Stimulated activated CD8-positive, alpha-beta memory T cell treated with anti-CD3 and anti-CD28 coated beads, Interleukin-7, amount 100 ng/mL, for 1 hour (primary cell): Measurements from ENCODE around the gene NCLN.
A peak's percentile ranks its signal among the peaks of the same experiment; 100 is the strongest.
"Not testable (repeated sequence)": the region's sequence is repeated elsewhere in the genome, so short reads cannot be mapped to it uniquely, and the experiment has no call there.

ENCODE experiments used
- DNase-seq, 2 donors: peaks; one replicate each; pipeline ENCODE4 v3.0.0-alpha.2; 2020; ENCODE audit warnings: low read depth in 2 of 2

NCLN gene

DNA sequence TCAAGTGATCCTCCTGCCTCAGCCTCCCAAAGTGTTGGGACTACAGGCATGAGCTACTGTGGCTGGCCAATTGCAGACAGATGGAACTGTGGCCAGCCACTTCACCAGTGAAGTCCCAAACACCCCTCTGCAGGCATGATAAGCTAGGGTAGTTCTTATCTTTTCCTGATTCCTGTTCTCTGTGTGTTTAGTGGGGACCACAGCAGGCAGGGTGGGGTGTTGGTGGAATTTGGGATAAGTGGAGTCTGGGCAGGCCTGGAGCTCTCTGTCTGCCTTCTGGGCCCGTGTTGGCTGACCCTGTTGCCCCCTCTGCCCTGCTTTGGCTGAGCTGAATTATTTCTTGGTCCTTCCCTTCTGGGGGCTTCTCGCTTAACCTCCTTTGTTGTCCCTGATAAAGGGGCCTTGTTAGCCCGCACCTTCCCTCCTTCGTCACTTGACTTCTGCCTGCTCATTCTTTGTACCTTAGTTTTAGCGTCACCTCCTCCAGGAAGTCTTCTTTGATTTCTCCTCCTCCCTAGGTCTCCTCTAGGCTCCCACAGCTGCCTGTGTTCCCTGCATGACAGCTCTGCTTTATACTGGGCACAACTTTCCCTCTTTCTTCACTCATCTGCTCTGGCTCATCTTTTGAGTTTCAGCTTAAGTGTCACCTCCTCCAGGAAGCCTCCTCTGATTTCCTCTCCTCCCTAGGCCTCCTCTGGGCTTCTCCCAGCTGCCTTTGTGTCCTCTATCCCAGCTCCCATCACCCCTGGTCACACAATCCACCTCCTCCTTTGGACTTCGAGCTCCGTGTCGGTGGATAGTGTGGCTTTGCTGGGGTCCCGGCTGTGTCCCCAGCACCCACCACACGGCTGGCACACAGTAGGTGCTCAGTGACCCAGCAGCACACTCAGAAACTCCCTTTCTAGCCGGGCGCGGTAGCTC lies 1.7 kb upstream of the NCLN start:
- DNase-seq, result no peak

DNA sequence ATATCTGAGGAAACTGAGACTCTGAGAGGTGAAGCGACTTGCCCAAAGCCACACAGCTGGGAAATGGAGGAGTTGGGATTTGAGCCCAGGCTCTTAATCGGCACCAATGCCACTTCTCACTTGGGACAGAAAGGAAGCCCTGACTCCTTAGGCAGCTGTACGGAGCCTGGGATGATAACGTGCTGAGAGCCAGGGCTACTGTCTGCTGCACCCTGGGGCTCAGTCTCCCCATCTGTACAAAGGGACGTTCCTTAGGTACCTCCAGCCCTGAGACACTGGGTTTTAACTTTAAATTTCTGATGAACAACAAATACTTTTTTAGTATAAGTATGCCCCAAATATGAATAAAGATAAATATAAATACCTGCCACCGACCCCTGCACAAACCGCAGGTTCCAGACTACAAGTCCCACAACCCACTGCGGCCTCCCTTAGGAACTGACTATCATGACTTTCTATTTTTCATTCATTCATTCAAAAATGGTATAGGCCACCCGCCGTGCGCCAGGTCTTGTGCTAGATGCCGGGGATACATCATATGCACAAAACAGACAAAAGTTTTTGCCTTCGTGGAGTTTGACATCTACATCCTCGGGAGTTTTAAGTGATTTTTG lies 776 bp upstream of the NCLN start:
- DNase-seq, result peak in 1 of 2 donors; percentile 41

DNA sequence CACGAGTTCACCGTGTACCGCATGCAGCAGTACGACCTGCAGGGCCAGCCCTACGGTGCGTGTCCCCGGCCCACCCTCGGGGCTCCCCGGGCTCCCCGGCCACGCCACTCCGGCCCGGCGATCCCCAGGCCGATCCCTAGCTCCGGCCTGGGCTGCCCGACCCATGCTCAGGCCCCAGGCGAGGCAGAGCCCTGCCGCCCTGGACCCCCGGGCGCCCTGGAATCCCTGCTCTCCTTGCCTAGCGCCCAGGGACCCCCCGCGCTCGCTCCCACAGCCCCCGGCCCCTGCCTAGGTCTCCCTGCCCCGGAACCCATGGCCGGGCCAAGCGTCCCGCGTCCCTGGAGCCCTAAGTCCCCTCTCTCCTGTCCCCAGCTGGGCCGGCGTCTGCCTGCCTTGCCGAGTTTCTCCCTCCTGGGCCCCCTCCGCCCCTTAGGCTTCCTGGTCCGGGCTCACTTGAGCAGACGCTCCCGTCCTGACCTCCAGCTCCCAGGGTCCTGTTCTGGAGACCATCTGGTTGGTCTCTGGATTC lies 494 bp downstream of the NCLN start:
- no peak for DNase-seq

DNA sequence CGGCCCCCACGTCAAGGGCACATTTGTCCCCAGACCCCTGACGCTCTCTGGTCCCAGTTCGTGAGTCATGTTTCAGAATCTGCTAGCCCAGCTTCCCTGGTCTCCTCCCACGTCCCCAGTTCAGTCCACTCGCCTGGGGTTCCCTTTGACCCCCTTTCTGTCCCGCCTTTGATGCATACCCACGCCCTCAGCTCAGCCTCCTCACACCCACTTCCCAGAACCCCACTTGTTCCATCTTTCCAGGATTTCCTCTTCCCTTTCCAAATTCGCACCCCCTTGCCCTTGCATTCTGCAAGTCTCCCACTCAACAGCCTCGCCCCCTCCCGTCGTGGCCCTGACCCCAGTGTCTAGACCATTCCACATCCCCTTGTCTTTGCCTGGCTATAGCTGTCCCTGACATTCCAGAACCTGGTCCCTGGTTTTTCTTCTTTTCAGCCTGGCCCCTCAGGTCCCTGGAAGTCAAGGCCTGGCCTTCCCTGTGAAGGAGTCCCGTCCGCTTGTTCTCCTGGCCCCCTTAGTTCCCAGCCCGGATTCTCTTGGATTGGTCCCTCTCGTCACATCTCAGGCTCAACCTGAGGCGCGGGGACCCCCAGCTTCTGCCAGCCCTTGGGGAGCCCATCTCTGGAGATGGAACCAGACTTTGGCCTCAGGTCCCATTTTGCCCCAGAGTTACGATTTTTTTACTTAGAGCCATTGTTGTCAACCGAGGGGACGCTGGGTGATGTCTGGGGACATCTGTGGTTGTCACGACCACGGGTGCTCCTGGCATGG lies 1.3 kb downstream of the NCLN start:
- DNase-seq, result no peak

DNA sequence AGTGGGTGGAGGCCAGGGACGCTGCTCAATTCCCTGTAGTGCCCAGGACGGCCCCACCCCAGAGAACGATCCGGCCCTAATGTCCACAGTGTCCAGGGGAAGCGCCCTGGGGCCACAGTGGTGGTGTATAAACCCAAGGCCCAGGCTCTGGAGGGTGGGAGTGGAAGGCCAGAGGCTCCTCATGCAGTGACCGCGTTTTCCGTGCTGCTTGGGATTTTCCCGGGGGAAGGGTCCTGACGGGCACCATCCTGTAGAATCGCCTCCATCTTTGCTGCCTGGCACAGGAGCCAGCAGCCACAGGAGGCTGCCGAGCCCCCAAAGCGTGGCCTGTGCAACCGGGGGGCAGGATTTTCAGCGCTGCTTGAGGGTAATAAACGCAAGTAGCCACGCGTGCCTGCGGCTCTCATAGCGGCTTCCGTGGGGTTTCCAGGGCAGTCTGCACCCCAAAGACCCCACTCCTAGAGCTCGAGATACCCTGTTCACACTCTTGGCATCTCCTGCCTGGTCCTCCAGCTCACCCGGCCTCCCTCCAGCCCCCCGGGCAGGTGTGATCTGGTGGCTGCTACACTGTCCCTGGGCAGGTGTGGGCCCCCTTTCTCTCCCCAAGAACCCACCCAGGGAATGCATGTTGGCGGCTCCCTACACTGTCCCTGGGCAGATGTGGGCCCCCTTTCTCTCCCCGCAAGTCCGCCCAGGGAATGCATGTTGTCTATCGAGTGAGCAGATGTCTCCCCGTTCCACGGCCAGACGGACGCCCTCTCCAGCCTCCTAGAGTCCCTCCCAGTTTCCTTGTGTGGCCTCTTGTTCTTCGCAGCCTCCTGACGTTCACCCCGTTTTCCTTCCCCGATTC lies 2.2 kb downstream of the NCLN start:
- no peak for DNase-seq

DNA sequence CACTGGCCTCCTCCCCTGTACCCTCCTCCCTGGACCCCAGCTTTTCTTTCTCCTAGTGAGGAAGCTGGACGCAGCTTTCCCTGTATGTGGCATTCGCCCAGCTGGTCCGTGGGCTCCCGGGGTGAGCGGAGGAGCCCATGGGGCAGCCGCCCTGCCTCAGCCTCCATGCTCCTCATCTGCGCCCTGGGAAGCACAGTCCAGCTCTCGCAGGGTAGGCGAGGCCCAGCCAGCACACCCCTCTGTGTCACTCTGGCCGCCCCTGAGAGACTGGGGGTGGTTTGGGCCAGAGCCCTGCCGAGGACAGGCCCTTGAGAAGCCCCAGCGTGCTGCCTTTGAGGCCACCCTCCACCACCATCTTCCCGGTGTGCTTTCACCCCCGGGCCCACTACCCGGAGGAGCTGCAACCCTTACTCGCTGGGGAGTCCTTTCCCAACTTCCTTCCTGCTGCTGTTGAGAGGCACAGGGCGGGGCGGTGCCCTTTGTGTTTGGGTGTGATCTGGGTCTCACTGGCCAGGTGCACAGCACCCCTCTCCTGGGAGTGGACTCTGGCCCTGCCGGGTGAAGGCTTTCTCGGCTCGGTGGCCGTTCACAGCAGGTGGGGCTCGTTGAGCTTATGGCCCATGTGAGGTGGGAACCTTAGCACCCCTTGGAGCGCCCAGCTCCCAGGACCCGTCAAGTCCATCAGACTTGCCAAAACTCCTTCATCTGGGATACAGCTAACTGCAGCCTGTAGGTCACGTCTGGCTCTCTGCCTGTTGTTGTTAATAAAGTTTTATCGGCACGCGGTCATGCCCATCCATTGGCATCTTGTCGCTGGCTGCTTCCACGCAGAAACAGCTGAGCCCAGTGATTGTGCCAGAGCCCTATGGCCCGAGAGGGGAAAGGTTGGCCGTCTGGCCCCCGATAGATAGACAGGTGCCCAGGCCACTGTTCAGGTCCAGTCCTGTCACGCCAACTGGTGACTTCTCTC lies 3.2 kb downstream of the NCLN start:
- no peak for DNase-seq

DNA sequence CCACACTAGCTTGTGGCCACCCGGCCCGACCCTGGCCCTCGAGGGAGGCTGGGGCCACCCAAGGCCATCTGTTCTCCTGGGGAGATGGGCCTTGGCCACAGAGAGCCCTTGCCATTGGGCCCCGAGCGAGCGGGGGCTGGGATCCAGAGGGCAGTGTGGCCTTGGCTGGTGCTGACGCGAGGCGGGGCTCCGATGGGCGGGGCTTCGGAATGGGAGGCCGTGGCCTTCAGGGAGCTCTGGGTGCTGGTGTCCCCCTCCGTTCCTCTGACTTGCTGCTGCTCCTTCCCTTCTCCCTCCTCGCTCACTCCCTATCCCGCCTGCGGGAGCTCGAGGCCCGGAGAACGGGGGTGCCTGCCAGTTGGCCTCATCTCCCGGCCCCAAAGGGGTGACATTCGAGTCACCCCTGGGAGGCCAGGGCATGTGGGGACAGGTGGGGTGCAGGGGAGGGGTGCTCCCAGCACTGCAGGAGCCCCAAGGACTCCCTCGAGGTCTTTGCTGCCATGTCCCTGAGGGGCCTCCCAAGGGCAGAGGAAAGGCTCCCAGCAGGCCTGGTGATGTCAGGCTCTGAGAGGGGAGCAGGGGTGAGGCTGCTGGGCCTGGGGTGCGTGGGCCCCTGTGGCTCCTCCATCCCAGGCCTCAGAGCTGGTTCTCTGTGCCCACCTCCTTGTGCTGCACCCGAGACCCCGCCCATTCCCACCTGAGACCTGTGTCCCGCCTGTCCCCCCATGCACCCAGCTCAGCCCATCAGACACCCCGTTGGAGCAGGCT lies 4.2 kb downstream of the NCLN start:
- DNase-seq, result no peak

DNA sequence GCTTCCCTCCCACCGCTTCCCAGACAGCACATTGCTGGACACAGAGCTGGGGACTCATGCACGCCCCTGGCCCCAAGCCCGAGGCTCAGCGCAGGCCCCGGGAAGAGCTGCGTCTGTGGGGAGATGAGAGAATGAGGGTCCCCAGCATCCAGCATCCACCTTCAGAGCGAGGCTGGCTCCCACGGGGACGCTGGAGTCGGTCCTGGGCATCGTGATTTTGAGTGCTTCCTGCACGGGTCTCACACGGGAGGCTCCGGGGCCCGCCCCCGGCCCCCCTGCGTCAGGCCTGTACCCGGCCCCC lies 4.7 kb downstream of the NCLN start:
- DNase-seq, result no peak

DNA sequence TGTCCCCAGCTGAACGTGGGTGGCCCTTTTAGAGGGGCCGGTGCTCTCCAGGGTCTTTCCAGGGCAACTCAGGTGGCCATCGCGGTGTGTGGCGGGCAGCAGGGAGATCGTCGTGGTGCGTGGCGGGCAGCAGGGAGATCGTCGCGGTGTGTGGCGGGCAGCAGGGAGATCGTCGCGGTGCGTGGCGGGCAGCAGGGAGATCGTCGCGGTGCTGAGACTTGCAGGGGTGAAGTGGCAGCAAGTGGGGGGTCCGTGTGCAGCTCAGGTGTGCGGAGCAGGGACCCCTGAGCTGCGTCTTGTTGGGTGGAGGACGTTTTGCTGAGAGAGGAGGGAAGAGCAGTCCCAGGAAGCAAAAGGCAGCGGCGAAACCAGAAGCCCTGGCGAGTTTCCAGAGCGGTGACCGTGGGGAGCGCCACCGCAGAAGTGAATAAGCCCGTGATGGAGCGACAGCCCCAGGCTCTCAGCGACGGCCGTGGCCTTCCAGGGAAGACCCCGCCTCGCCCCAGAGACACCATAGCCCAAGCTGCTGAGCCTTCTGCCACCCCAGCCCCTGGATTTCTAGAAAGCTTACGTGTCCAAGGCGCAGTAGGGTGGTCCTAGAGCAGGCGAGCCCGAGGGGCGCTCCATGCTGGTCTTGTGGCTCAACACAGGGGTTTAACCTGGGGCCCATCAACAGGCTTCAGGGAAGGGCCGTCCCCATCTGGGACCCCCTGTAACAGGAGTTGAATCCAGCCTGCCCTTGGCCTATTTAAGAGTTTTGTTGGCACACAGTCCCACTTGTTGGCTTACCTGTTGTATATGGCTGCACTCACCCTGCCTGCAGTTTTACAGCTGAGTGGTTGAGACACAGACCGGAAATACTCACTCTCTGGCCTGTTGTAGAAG lies 5.4 kb downstream of the NCLN start:
- DNase-seq, result no peak

DNA sequence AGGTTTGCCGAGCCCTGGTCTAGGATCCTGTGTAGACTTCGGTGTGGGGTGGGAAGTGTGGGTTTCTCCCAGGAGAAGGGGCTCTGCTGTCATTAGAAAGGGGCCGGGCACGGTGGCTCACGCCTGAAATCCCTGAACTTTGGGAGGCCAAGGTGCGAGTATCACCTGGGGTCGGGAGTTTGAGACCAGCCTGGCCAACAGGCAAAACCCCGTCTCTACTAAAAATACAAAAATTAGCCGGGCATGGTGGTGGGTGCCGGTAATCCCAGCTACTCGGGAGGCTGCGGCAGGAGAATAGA lies 6.0 kb downstream of the NCLN start:
- DNase-seq, result not testable (repeated sequence)

DNA sequence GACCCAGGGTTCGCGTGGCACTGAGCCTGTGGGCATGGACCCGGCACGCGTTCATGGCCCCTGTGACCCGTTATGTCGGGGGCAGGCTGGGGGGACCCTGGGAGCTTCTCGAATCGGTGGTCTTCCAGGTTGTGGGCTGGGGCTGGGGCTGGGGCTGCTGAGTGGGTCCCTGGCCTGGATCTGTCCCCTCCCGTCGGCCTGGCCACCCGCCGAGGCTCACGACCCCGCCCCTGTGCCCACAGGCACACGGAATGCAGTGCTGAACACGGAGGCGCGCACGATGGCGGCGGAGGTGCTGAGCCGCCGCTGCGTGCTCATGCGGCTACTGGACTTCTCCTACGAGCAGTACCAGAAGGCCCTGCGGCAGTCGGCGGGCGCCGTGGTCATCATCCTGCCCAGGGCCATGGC lies 6.5 kb downstream of the NCLN start:
- no peak for DNase-seq

DNA sequence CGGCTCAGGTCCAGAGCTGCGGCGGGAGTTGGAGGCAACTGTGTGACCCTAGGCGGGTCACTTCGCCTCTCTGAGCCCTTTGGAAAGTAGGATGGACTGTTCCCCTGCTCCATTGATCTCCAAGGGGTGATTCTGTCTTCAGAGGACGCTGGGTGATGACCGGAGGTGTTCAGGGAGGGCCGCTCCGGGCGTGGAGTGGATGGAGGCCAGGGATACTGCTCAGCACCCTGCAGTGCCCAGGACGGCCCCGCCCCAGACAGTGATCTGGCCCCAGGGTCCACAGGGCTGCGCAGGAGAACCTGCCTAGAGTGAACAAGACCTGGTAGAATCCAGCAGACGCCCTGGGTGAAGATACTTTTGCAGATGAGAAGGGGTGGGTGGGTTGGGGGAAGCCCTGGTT lies 7.0 kb downstream of the NCLN start:
- DNase-seq, result no peak

DNA sequence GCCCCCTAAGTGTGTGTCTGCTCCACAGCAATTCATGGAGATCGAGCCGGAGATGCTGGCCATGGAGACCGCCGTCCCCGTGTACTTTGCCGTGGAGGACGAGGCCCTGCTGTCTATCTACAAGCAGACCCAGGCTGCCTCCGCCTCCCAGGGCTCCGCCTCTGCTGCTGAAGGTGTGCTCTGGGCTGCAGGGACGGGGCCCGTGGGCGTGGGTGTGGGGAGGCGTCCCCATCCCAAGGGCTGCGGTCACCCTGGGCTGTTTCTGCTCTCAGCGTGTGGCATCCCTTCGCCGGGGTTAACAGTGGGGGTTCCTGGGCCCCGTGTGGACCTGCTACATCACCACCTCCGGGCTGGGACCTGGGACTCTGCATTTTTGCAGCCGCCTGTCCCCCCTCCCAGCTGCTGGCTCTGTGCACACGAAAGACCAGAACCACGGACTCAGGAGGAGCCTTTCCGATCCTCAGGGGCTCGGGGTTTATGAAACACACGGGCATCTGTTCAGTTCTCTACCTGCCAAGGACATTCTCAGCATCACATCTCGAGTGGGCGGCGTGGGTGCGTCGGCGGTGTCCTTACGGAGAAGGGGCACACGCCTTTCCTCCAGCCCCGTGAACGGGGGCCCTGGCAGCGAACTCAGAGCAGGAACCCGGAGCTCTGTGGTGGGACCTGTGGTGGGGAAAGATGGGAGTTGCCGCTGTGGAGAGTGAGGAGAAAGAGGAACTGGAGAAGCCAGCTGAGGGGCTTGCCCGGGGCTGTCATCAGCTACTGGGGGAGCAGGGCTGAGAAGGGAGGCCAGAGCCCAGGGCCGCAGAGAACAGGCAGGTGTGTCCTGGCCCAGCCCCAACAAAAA lies 7.8 kb downstream of the NCLN start:
- DNase-seq, result no peak

DNA sequence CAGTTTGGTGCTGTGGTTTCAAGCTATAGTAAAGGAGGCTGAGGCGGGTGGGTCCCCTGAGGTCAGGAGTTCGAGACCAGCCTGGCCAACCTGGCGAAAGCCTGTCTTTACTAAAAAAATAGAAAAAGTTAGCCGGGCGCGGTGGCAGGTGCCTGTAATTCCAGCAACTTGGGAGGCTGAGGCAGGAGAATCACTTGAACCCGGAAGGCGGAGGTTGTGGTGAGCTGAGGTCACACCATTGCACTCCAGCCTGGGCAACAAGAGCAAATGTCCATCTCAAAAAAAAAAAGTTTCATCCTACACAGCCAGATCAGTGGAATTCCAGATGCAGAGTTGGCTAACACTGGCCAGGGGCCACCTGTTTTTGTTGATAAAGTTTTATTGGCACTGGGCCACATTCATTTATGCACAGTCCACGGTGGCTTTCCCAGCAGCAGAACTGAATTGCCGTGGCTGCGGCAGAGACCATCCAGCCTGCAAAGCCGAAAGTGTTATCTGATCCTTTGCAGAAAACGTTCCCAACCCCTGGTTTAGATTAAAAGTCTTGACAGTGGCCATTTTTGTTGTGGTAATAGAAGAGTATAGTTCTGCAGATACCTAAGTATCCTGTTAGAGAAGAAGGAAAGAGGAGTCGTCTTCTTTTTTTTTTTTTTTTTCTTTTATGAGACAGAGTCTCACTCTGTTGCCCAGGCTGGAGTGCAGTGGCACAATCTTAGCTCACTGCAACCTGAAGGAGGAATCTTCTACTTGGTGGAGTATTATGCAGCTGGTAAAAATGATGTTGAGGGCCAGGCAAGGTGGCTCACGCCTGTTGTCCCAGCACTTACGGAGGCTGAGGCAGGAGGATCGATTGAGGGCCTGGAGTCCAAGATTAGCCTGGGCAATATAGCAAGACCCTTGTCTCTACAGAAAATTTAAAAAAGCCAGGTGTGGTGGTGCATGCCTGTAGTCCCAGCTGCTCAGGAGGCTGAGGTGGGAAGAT lies 8.7 kb downstream of the NCLN start:
- DNase-seq, result no peak

DNA sequence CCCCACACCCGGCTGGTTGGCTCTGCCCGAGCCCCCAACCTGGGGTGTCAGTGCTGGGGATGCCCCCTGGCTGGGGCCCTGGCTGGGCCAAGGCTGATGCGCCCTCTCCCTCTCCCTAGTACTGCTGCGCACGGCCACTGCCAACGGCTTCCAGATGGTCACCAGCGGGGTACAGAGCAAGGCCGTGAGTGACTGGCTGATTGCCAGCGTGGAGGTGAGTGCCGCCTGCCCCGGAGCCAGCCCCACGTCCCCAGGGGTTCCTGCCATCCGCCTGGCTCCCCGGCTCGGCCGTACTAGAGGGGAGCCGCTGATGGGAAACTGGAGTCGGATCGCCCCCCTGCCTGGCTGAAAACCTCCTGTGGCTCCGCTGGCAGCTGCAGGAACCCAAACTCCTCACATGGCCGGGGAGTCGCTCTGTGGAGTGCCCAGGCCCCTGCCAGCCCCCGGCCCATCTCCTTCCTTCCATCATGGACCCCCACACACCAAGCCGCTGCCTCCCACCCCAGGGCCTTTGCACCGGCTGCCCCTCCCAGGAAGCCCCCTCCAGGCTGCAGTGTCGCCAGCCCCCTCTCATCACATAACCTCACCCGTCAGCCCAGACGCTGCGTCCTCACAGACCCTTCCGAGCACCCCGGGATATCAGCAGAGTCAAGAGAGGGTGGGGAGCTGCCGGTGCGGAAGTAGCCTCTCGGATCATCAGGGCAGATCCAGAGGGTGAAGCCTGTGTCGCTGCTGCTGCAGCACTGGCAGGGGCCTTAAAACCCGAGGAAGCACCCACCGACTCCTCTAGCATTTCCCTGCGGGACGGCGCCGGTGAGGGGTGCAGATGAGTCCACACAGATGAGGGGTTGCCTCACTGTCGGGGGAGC lies 10.6 kb downstream of the NCLN start:
- no peak for DNase-seq

DNA sequence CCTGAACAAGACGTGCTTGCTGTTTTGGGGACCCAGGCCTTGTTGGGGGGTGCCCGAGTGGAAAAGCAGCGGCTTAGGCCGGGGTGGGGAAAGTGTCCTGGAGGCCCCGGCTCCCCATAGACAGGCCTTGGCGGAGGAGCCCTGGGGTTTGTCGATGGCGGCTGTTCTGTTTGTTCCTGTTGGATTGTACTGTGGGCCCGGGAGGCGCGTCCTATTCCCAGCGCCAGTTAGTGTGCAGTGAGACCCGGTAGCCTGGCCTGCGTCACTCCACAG lies 11.1 kb downstream of the NCLN start:
- no peak for DNase-seq
